NT2/D1 (cell line): ENCODE measurements around the gene RPS6KA6.

Source experiments
- SUZ12 ChIP-seq: IDR thresholded peaks from 2 replicates; pipeline ENCODE4 v1.6.1; 2011; ENCODE audit not compliant: insufficient read length, insufficient read depth; ENCODE audit errors: extremely low read depth
- YY1 ChIP-seq: IDR thresholded peaks from 2 replicates; pipeline ENCODE4 v1.6.1; 2011; ENCODE audit not compliant: insufficient read length, insufficient read depth
- ZNF274 ChIP-seq: IDR thresholded peaks from 2 replicates; pipeline ENCODE4 v1.6.1; 2011; ENCODE audit warnings: mild to moderate bottlenecking, low read depth, low read length

DNA sequence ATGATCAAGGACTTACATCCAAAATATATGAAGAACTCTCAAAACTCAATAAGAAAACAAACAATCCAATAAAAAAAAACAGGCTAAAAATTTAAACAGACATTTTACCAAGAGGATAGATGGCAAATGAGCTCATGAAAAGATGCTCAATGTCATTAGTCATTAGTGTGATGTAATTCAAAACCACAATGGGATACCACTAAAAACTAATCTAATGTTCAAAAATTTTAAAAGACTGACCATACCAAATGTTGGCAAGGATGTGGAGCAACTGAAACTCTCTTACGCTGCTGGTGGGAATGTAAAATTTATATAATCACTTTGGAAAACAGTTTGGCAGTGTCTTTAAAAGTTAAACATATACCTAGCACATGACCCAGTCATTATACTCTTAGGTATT, 43.7 kb downstream of the RPS6KA6 start:
- TF ChIP-seq ZNF274 (no peak), YY1 (no peak), SUZ12 (no peak)
